ENCODE data around the gene KIAA2012.

KIAA2012 gene

DNA sequence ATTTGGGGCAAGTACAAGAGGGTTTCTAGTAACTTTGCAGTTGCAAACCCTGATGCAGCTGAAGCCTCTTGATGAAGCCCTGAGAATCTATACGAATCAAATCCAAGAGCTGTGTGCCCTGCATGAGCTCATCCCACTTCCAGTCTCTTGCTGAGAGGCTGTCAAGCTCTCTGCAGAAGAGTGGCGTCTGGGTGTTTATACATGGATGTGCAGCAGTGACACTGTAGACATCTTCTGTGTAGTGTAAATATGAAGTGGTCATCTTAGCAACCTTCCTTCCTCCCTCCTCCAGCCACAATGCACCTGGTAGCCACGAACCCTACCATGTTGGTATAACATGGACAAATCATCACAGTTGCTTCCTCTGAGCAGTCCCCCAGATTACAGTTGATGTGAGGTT, 18.4 kb upstream of the KIAA2012 start:
- no peak for DNase-seq (ENCODE audit: low read depth)
- no peak overlapping the region for H3K4me3 ChIP-seq (ENCODE audit: low read length)
- TF ChIP-seq, protein P1, sequence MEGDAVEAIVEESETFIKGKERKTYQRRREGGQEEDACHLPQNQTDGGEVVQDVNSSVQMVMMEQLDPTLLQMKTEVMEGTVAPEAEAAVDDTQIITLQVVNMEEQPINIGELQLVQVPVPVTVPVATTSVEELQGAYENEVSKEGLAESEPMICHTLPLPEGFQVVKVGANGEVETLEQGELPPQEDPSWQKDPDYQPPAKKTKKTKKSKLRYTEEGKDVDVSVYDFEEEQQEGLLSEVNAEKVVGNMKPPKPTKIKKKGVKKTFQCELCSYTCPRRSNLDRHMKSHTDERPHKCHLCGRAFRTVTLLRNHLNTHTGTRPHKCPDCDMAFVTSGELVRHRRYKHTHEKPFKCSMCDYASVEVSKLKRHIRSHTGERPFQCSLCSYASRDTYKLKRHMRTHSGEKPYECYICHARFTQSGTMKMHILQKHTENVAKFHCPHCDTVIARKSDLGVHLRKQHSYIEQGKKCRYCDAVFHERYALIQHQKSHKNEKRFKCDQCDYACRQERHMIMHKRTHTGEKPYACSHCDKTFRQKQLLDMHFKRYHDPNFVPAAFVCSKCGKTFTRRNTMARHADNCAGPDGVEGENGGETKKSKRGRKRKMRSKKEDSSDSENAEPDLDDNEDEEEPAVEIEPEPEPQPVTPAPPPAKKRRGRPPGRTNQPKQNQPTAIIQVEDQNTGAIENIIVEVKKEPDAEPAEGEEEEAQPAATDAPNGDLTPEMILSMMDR (conservative IDR thresholded peaks at IDR 0.05; ENCODE audit: low read length), result no peak

DNA sequence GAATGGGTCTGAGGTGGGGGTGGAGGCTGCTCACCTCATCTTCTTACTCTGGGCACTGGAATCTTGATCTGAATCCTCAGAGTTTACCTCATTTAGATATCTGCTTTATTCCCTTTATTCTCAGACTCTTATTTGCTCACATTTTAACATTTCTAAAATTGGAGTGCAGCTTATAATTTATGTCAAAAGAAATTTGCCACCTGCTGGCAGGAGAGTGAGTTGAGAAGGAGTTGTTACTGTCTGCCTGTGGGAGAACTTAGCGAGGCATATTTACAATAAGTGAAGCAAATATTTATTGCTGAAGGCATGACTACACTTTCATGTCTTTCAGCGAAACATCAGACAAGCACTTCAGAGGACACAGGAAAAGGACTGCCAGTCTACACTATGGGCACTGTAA, 16.4 kb upstream of the KIAA2012 start:
- no peak overlapping the region for H3K4me3 ChIP-seq (ENCODE audit: low read length)
- TF ChIP-seq, protein P1 (conservative IDR thresholded peaks at IDR 0.05; ENCODE audit: low read length), result peak; percentile 30; the same call in 1 of the 2 replicates
- no peak for DNase-seq (ENCODE audit: low read depth)

DNA sequence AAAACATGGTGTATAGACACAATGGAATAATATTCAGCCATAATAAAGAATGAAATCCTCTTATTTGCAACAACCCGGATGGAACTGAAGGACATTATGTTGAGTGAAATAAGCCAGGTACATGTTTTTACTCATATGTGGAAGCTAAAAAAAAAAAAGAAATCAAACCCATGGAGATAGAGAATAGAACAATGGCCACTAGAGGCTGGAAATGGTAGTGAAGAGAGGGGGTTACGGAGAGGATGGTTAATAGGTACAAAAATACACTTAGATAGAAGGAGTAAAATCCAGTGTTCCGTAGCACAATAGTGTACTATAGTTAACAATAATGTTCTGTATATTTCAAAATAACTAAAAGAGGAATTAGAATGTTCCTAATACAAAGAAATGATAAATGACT, 12.8 kb upstream of the KIAA2012 start:
- H3K4me3 ChIP-seq (ENCODE audit: low read length), result no peak overlapping the region
- no peak for DNase-seq (ENCODE audit: low read depth)
- TF ChIP-seq, protein P1 (conservative IDR thresholded peaks at IDR 0.05; ENCODE audit: low read length), result peak; percentile 14

DNA sequence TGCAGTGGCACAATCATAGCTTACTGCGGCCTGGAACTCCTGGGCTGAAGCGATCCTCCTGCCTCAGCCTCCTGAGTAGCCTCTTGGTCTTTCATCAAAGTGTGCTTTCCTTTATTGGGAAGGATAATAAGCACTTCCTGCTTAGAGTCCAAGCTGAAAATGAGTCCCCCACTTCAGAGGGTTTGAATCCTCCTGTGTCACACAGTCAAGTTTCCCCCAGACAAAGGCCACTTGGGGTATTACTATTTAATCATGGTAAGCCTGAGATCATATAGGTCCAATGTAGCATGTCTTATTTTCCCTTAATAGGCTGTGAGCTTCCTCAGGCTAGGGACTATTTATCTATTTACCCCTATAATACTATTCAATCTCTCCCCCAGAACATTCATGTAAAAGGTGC, 11.4 kb upstream of the KIAA2012 start:
- TF ChIP-seq, protein P1 (conservative IDR thresholded peaks at IDR 0.05; ENCODE audit: low read length), result no peak

DNA sequence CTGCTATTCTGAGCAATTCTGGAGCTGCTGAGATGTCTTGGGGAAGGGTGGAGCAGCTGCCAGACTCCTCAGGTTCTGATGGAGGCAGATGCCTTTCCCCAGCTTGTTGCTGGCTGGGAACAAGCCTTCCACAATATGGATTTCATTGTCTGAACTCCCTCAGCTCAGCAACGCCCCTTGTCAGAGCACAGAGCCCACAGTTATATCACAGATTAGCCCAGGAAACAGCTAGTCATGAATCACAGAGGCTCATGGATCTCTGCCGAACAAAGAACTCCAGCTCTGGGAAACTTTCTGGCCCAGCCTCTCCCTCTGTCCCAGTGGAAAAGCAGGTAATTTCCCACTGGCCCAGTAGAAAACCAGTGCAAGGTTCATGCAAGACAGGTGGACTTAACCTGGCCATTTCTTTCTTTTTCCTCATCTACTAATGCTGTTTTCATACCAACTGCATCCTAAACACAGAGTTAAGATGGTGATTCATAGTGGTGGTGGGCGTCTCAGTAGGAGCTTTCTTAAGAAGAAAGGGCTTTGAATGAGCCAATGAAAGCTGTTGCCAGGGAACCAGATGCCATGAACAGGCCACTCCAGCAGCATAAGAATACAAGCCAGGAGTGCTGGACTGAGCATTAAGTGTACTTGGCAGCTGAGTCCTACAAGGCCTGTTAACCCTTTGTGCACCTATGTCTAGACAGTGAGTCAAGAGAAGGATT, 8.7 kb upstream of the KIAA2012 start:
- TF ChIP-seq, protein P1 (conservative IDR thresholded peaks at IDR 0.05; ENCODE audit: low read length), result no peak
- H3K4me3 ChIP-seq (ENCODE audit: low read length), result no peak overlapping the region
- peak; percentile 84 for DNase-seq (ENCODE audit: low read depth)

More for the DNA sequence above, 11.4 kb upstream of the KIAA2012 start:
- H3K4me3 ChIP-seq (ENCODE audit: low read length), result no peak overlapping the region
- no peak for DNase-seq (ENCODE audit: low read depth)

DNA sequence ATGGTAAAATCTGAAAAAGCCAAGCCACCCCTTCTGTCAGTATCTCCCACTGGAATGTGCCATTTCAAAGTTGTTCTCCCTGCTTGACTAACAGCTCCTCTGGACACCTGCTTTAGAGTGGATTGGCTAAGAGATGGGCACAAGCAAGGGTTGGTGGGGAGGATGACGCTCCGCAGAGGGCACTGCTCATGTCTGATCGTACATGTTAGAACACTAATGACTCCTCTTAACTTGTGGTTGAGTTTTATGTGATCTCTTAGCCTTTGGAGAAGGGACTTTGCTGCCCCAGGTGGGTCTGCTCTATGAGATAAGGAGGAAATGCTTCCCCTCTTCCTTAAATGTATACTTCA, 8.2 kb upstream of the KIAA2012 start:
- DNase-seq (ENCODE audit: low read depth), result no peak
- H3K4me3 ChIP-seq (ENCODE audit: low read length), result no peak overlapping the region
- TF ChIP-seq, protein P1 (conservative IDR thresholded peaks at IDR 0.05; ENCODE audit: low read length), result no peak

DNA sequence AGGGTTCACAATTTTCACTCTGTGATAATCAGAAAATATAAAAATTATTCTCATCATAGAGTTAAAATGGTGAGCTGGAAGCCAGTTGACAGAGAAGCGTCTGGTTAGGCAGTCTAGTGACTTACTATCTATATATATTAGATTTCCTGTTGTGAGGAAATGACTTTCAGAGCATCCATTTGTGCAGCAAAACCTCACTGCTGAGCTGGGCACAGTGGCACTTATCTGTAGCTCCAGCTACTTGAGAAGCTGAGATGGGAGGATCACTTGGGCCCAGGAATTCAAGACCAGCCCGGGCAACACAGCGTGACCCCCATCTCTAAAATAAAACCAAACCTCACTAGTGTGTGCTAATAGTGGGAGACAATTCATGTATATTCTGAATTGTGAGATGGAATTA, 7.2 kb upstream of the KIAA2012 start:
- no peak for DNase-seq (ENCODE audit: low read depth)
- no peak overlapping the region for H3K4me3 ChIP-seq (ENCODE audit: low read length)
- TF ChIP-seq, protein P1 (conservative IDR thresholded peaks at IDR 0.05; ENCODE audit: low read length), result no peak
